ENCODE data around the gene PHRF1.

The PHRF1 gene

GRCh38 chr11:607020-607780, 30.9 kb downstream of the PHRF1 start:
- no peak for TF ChIP-seq CTCF (IDR thresholded peaks at IDR 0.05; ENCODE audit: low read depth, low read length)
- no peak overlapping the region for H3K4me3 ChIP-seq (replicated peaks in 1 of 2; ENCODE audit: low read depth in 2 of 2, low read length in 2 of 2)
- no peak for DNase-seq (ENCODE audit: low read depth in 2 of 2)

GRCh38 chr11:607971-608659, 31.8 kb downstream of the PHRF1 start:
- no peak for TF ChIP-seq CTCF (IDR thresholded peaks at IDR 0.05; ENCODE audit: low read depth, low read length)
- DNase-seq (ENCODE audit: low read depth in 2 of 2): no peak
- H3K4me3 ChIP-seq (replicated peaks in 1 of 2; ENCODE audit: low read depth in 2 of 2, low read length in 2 of 2): no peak overlapping the region

DNA sequence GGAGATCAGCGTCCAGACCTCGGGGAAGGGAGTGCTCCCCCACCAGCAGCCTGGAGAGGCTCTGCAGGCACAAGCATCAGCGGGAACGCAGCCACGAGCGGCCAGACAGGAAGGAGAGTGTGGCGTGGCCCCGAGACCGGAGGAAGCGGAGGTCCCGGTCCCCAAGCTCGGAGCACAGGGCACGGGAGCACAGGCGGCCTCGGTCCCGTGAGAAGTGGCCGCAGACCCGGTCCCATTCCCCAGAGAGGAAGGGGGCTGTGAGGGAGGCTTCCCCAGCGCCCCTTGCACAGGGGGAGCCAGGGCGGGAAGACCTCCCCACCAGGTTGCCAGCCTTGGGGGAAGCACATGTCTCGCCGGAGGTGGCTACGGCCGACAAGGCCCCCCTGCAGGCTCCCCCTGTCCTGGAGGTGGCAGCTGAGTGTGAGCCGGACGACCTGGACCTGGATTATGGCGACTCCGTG, 32.6 kb downstream of the PHRF1 start:
- TF ChIP-seq CTCF (IDR thresholded peaks at IDR 0.05; ENCODE audit: low read depth, low read length): no peak
- no peak overlapping the region for H3K4me3 ChIP-seq (replicated peaks in 1 of 2; ENCODE audit: low read depth in 2 of 2, low read length in 2 of 2)
- DNase-seq (ENCODE audit: low read depth in 2 of 2): no peak

DNA sequence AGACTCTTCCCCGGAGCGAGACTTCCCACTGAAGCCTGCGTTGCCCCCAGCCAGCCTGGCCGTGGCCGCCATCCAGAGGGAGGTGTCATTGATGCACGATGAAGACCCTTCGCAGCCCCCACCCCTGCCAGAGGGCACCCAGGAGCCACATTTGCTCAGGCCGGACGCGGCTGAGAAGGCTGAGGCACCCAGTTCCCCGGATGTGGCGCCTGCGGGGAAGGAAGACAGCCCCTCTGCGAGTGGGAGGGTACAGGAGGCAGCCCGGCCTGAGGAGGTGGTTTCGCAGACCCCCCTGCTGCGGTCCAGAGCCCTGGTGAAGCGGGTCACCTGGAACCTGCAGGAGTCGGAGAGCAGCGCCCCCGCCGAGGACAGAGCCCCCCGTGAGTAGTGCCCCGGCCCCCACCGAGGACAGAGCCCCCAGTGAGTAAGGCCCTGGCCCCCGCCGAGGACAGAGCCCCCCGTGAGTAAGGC, 33.1 kb downstream of the PHRF1 start:
- H3K4me3 ChIP-seq (replicated peaks in 1 of 2; ENCODE audit: low read depth in 2 of 2, low read length in 2 of 2): no peak overlapping the region
- DNase-seq (ENCODE audit: low read depth in 2 of 2): no peak
- no peak for TF ChIP-seq CTCF (IDR thresholded peaks at IDR 0.05; ENCODE audit: low read depth, low read length)

DNA sequence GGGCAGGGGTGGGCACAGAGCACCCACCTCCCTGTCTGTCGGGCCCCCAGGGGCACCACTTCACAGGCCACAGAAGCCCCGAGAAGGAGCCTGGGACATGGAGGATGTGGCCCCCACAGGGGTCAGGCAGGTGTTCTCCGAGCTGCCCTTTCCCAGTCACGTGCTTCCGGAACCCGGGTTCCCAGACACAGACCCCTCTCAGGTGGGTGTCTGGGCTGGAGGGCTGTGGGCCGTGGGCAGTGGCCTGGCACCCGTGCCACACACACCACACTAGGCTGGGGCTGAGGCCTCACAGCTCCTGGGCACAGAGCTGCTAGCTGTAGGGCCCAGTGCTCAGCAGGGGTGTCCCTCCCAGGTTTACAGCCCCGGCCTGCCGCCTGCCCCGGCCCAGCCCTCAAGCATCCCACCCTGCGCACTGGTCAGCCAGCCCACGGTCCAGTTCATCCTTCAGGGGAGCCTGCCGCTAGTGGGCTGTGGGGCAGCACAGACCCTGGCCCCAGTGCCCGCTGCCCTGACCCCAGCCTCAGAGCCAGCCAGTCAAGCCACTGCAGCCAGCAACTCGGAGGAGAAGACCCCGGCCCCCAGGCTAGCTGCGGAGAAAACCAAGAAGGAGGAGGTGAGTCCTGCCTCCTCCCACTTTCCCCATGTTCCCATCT, 34.0 kb downstream of the PHRF1 start:
- no peak for TF ChIP-seq CTCF (IDR thresholded peaks at IDR 0.05; ENCODE audit: low read depth, low read length)
- no peak overlapping the region for H3K4me3 ChIP-seq (replicated peaks in 1 of 2; ENCODE audit: low read depth in 2 of 2, low read length in 2 of 2)
- no peak for DNase-seq (ENCODE audit: low read depth in 2 of 2)

- DNase-seq (ENCODE audit: low read depth in 2 of 2): no peak
- no peak overlapping the region for H3K4me3 ChIP-seq (replicated peaks in 1 of 2; ENCODE audit: low read depth in 2 of 2, low read length in 2 of 2)
- TF ChIP-seq CTCF (IDR thresholded peaks at IDR 0.05; ENCODE audit: low read depth, low read length): no peak
Measured at GRCh38 chr11:611001-611996, 35.0 kb downstream of the PHRF1 start.

Measured in cardiac fibroblast (primary cell).